ENCODE measurements around the gene PLA2G2C.

Gene PLA2G2C

GRCh38 chr1:20207546-20207945, 21.2 kb upstream of the PLA2G2C start:
- DNase-seq (ENCODE audit: low read depth): no peak

- no peak for DNase-seq (ENCODE audit: low read depth)
Measured at GRCh38 chr1:20202166-20202565, 15.8 kb upstream of the PLA2G2C start.

DNA sequence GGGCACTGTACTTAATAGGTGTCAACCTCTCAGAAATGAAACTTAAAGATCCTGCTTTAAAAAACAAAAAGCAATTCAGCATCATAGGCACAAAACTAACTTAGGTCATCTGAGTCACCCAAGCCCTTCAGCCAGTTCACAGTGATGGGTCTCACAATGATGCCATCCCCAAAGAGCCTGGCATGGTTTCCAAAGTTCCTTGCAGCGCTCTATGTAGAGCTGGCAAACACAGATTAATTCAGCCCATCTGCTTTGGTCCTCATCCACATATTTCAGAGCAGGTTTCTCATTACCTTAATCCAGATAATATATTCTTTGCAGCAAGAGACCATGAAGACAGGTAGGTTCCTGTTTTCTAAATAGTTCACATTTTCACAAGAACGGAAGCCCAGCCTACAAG, 14.6 kb upstream of the PLA2G2C start:
- no peak for DNase-seq (ENCODE audit: low read depth)

DNA sequence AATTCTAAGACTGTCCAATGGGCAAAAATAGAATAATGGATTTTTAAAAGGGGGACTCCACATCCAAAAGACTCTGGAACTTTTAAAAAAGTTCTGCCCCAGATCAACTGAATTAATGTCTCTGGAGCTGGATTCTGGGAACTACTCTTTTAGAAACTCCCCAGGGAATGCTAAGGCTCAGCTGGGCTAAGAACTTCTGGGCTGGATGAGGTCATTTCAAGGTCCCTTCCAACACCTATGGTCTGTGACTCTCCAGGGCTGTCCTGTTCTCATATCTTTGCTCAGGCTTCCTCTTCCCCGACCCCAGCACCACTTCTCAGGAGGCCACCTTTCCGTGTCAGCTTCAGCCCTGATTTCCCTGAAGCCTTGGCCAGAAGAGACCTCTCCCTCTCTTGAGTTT, 13.5 kb upstream of the PLA2G2C start:
- DNase-seq (ENCODE audit: low read depth): no peak

- DNase-seq (ENCODE audit: low read depth): no peak
Measured at GRCh38 chr1:20199403-20199802, 13.1 kb upstream of the PLA2G2C start.

DNA sequence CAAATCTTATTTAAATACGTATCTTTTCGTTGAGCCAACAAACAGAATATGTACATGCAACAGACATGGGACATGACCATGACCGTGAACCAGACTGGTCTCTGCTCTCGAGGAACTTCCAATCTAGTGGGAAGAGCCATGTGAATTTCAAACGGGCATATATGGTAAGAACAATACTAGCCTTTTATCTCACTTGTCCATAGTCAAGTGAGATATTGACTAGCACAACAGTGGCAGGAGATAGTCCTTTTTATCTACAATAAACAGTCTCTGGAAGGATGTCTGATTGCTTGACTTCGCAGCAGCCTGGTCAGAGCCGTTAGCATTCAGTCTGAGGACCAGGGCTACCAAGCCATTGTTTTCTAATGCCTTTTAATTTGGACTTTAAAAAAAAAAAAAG, 12.6 kb upstream of the PLA2G2C start:
- no peak for DNase-seq (ENCODE audit: low read depth)

GRCh38 chr1:20198296-20198695, 12.0 kb upstream of the PLA2G2C start:
- no peak for DNase-seq (ENCODE audit: low read depth)

GRCh38 chr1:20197329-20197791, 11.0 kb upstream of the PLA2G2C start:
- DNase-seq (ENCODE audit: low read depth): no peak

GRCh38 chr1:20195462-20195780, 9.1 kb upstream of the PLA2G2C start:
- no peak for DNase-seq (ENCODE audit: low read depth)

DNA sequence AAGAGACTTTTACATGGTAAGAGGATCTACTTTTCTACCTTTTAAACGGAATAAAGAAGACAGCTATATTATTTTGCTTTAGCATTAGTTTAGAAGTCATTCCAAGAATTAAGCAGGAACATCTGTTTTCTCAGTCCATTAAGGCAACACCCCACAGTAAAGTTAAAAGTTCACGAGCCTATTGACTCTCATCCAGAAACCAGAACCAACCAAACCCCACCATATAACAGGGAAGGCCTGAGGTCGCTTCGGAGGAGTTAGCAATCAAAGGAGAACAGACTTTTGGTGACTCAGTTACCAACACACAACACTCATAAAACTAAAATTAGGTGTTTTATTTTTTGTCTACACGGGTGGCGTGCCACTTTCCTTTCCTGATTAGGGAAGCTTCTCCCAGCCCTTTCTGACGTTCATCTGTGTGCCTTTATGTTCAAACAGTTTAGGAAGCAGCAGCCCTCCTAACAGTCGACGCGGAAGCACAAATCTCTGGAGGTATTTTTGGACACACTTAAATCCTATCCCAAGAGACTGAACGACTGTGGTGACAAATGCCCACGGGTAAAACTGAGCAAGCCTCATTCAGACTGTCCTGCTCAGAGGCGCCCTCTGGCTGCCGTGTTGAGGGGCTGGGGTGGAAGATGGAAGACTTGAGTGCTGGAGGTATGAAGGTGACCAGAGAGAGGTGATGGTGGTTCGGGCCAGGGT, 8.6 kb upstream of the PLA2G2C start:
- DNase-seq (ENCODE audit: low read depth): peak; percentile 47

DNA sequence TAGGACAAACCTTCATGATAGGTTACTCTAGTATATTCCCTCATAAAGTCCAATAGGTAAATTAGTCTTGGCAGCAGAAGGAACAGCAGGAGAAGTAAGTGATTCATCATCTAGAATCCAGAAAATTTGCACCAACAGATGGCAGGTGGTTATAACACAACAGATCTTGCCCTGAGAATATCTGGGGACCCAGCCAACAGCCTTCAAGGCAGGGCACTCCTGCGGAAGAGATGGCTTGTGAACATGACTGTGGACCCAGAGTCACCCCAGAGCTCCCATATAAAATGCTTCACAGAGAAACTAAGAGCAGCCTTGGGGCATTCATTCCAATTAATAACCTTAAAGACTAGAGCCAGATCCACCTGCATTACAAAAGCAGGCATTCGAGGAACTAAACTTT, 7.9 kb upstream of the PLA2G2C start:
- no peak for DNase-seq (ENCODE audit: low read depth)

DNA sequence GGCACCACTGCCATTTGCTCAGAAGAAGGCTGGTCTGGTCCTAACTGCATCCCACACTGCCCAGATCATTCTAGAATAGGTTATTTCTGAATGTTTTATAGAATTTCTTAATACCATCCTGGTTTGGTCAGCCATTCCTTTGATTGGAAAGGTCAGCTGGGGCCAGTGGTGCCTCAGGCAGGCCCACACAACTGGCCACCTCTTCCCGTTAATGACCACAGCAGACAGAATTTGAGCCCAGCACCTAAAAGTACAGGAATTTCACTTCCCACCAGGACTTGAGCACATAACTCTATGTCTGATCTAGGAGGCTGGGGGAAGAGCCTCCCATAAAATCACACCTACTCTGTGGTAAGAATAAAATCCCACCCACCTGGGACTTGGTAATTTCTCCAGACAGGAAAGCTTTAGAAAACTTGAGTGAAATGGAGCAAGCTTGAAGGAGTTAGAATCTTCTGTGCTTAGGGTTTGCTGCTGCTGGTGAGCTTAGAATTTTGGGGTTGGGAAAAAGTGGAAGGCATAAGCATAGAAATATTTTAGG, 6.6 kb upstream of the PLA2G2C start:
- no peak for DNase-seq (ENCODE audit: low read depth)

GRCh38 chr1:20192364-20192763, 6.0 kb upstream of the PLA2G2C start:
- DNase-seq (ENCODE audit: low read depth): no peak

GRCh38 chr1:20191266-20191825, 5.0 kb upstream of the PLA2G2C start:
- no peak for DNase-seq (ENCODE audit: low read depth)

- no peak for DNase-seq (ENCODE audit: low read depth)
Measured at GRCh38 chr1:20190256-20191160, 4.2 kb upstream of the PLA2G2C start.

- no peak for DNase-seq (ENCODE audit: low read depth)
Measured at GRCh38 chr1:20189664-20190063, 3.3 kb upstream of the PLA2G2C start.

GRCh38 chr1:20188455-20188817, 2.1 kb upstream of the PLA2G2C start:
- DNase-seq (ENCODE audit: low read depth): no peak

DNA sequence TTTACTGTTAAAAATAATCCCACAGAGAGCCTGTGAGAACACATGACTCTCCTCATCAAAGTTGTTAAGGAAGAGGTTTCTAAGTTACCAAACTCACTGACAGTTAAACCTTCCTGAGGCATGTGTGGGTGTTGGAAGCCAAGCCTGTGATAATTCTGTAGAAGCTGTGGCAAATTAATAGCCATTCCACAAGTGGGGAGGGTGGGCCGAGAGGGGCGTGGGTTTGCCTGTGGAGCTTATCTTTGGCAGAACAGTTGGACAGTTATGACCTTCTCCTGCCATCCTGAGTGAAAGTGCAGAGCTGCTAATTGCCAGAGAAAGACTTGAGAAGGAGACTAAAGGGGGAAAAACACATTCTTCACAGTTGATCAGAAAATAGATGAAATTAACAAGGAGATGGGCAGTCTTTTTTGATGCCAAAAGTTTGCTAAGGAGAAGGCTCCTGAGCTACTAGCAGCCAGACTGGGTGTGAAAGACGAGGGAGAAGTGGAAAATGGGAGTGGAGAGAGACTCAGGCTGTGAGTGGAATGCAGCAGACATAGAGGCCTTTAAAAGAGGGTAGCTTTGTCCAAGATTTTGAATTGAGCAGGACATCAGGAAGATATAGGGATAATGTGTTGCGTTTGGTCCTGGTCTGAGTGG, 1.6 kb upstream of the PLA2G2C start:
- DNase-seq (ENCODE audit: low read depth): no peak

DNA sequence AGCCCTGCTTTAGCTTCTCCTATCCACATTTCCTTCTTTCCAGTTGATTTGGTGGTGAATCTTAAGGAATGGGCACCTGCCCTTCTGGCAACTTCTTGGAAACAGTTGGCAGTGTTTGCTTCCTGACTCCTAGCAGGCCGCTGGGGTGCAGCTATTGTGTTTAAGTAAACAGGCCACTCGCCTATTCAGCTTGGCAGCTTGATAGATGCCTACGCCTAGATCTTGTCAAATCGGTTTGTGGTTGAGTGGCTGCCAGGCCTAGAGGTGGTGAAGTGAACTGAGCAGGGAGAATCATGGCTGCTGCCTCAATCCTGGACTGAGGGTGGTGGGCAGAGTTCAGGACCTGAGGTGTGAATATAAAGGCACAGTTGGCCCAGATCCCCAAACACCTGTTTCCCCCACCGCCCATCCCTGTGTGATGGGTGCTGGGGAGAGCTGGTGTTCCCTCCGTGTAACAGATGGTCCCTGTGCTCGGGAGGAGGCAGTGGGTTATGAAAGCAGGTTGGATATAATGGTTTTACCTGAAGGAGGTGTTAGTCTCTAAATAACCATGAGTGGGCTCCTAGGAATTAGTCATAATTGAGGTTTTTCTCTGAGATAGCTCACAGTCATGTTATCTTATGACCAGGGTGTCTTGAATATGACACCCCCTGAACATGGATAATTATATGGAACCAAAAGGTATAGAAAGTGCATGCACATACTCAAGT, 940 bp upstream of the PLA2G2C start:
- no peak for DNase-seq (ENCODE audit: low read depth)

- DNase-seq (ENCODE audit: low read depth): no peak
Measured at GRCh38 chr1:20184997-20185833, 1.1 kb downstream of the PLA2G2C start.

- no peak for DNase-seq (ENCODE audit: low read depth)
Measured at GRCh38 chr1:20184481-20184900, 1.8 kb downstream of the PLA2G2C start.

Data from ELR (cell line).